Epidermal melanocyte (primary cell): ENCODE results near the gene TACR1.
"Not testable (repeated sequence)": the region's sequence is repeated elsewhere in the genome, so short reads cannot be mapped to it uniquely, and the experiment has no call there.

Source experiments
- DNase-seq: peaks from one replicate; pipeline ENCODE4 v3.0.0; 2011; ENCODE audit warnings: low spot score; ENCODE audit not compliant: insufficient read length

The TACR1 gene

GRCh38 chr2:75199428-75200011 lies at the start of gene TACR1:
TACR1 (minus strand) TSS chr2:75199520; CDS start chr2:75198934, 586 bp downstream.
- DNase-seq = no peak

GRCh38 chr2:75248581-75248980 lies 49.3 kb upstream of the TACR1 start:
- not testable (repeated sequence) for DNase-seq

GRCh38 chr2:75246441-75247167 lies 47.3 kb upstream of the TACR1 start:
- DNase-seq = no peak

- DNase-seq = no peak
These were observed 43.9 kb upstream of the TACR1 start for GRCh38 chr2:75243219-75243618.

- no peak for DNase-seq
These were observed 42.4 kb upstream of the TACR1 start for GRCh38 chr2:75241696-75242095.

- no peak for DNase-seq
These were observed 39.5 kb upstream of the TACR1 start for GRCh38 chr2:75238670-75239330.

GRCh38 chr2:75237296-75237695 lies 38.0 kb upstream of the TACR1 start:
- no peak for DNase-seq

- DNase-seq = no peak
These were observed 34.6 kb upstream of the TACR1 start for GRCh38 chr2:75233965-75234364.

GRCh38 chr2:75226617-75227016 lies 27.3 kb upstream of the TACR1 start:
- DNase-seq = no peak

GRCh38 chr2:75226099-75226498 lies 26.8 kb upstream of the TACR1 start:
- DNase-seq = no peak

- DNase-seq = no peak
These were observed 25.3 kb upstream of the TACR1 start for GRCh38 chr2:75224636-75225094.

- no peak for DNase-seq
These were observed 23.2 kb upstream of the TACR1 start for GRCh38 chr2:75222527-75222926.

- DNase-seq = no peak
These were observed 22.5 kb upstream of the TACR1 start for GRCh38 chr2:75221862-75222261.

- DNase-seq = not testable (repeated sequence)
These were observed 19.9 kb upstream of the TACR1 start for GRCh38 chr2:75219213-75219612.

- DNase-seq = no peak
These were observed 12.0 kb upstream of the TACR1 start for GRCh38 chr2:75211266-75211770.

- no peak for DNase-seq
These were observed 11.1 kb upstream of the TACR1 start for GRCh38 chr2:75210409-75210808.

- DNase-seq = no peak
These were observed 9.4 kb upstream of the TACR1 start for GRCh38 chr2:75208738-75209137.

GRCh38 chr2:75204833-75205232 lies 5.5 kb upstream of the TACR1 start:
- DNase-seq = no peak

- DNase-seq = no peak
These were observed 3.0 kb upstream of the TACR1 start for GRCh38 chr2:75202359-75202758.

- DNase-seq = no peak
These were observed 1.1 kb upstream of the TACR1 start for GRCh38 chr2:75200140-75201096.

- DNase-seq = no peak
These were observed 4.1 kb downstream of the TACR1 start for GRCh38 chr2:75195076-75195691.
